Activated CD8-positive, alpha-beta memory T cell treated with anti-CD3 and anti-CD28 coated beads for 48 hours (primary cell): ENCODE results near the gene KIF18B.

ENCODE experiments used
- DNase-seq, 3 experiments: peaks; one replicate each; pipeline ENCODE4 v3.0.0-alpha.2; 2020; ENCODE audit warnings: low read depth in 2 of 3, low spot score in 2 of 3

KIF18B gene

GRCh38 chr17:44884941-44885340 lies 62.6 kb downstream of the KIF18B start:
- DNase-seq, result no peak

- no peak for DNase-seq
These were observed 66.4 kb downstream of the KIF18B start for GRCh38 chr17:44881145-44881544.

- DNase-seq, result no peak
These were observed 67.5 kb downstream of the KIF18B start for GRCh38 chr17:44880062-44880461.

GRCh38 chr17:44879376-44879775 lies 68.2 kb downstream of the KIF18B start:
- DNase-seq, result no peak

GRCh38 chr17:44878627-44879221 lies 68.8 kb downstream of the KIF18B start:
- DNase-seq, result no peak

- DNase-seq, result no peak
These were observed 70.5 kb downstream of the KIF18B start for GRCh38 chr17:44877121-44877520.

GRCh38 chr17:44875761-44876160 lies 71.8 kb downstream of the KIF18B start:
- no peak for DNase-seq
